Kidney (tissue), 14 donors: ENCODE results near the gene SKI. TPM values are rescaled to one million over a fixed set of nuclear protein-coding genes. Genes with fewer than 3 reads are reported as not detected.

ENCODE experiments used
- DNase-seq, 5 donors: peaks; one replicate each; pipeline ENCODE4 v3.0.0-alpha.2; 2013 to 2020
- FAIRE-seq: peaks from 2 replicates; lab custom pipeline; 2012; peaks lifted over from hg19 to GRCh38; lab: Jason Lieb, UNC
- H3K27ac ChIP-seq, 2 donors: one replicate each; pipeline ENCODE4 v1.7.0; 2013; ENCODE audit warnings: low read depth in 2 of 2, low read length in 2 of 2, inconsistent platforms in 1 of 2
- H3K27me3 ChIP-seq: one replicate; pipeline ENCODE4 v1.7.1; 2013; ENCODE audit warnings: low read length, inconsistent platforms; ENCODE audit not compliant: control insufficient read depth, insufficient read depth
- H3K36me3 ChIP-seq, 3 donors: one replicate each; pipeline versions ENCODE4 v1.7.0 to v1.7.1; 2013; ENCODE audit warnings: low read length in 3 of 3, control low read depth in 1 of 3, inconsistent platforms in 1 of 3; ENCODE audit not compliant: insufficient read depth in 3 of 3, control insufficient read depth in 2 of 3
- H3K4me1 ChIP-seq, 3 donors: one replicate each; pipeline versions ENCODE4 v1.7.0 to v1.7.1; 2013; ENCODE audit warnings: low read length in 3 of 3, inconsistent platforms in 1 of 3, low read depth in 1 of 3; ENCODE audit not compliant: control insufficient read depth in 2 of 3, insufficient read depth in 2 of 3
- H3K4me3 ChIP-seq, 3 donors: one replicate each; pipeline versions ENCODE4 v1.7.0 to v1.8.1; 2013; ENCODE audit warnings: low read length in 3 of 3, control low read depth in 1 of 3, inconsistent platforms in 1 of 3
- H3K9ac ChIP-seq, 3 donors: one replicate each; pipeline versions ENCODE4 v1.7.0 to v1.7.1; 2013; ENCODE audit warnings: low read length in 3 of 3, control low read depth in 1 of 3, inconsistent platforms in 1 of 3
- H3K9me3 ChIP-seq, 3 donors: one replicate each; pipeline versions ENCODE4 v1.7.0 to v1.7.1; 2013; ENCODE audit warnings: low read length in 3 of 3, control low read depth in 1 of 3, inconsistent platforms in 1 of 3; ENCODE audit not compliant: control insufficient read depth in 2 of 3, insufficient read depth in 1 of 3
- CTCF ChIP-seq: IDR thresholded peaks from 3 replicates; pipeline ENCODE4 v1.5.1; 2012; ENCODE audit warnings: mild to moderate bottlenecking, moderate library complexity, borderline replicate concordance; ENCODE audit not compliant: insufficient read depth; ENCODE audit errors: extremely low read depth
- intact Hi-C: fragments of 100-400 bp; cut with DNase I; formaldehyde crosslinking; loops from one replicate; pipeline ENCODE4 v1.11.1; 2022
- polyA plus RNA-seq: library from polyadenylated mRNA; stranded (reverse); fragments of 350-450 nt; fragmentation: Illumina TruSeq; extraction: RNeasy Lipid Tissue Mini Kit (QIAGEN cat#74804); gene quantifications from one replicate; pipeline ENCODE4 v1.2.3, GENCODE V29; 2014; ENCODE audit warnings: low read depth, low replicate concordance; ENCODE audit not compliant: insufficient read depth
- total RNA-seq: library from RNA; stranded (reverse); fragmentation: NEBNext Ultra II Directional; extraction: Animal tissue kit (Norgen Biotek cat#: 25700); gene quantifications from one replicate; pipeline ENCODE4 v1.2.1, GENCODE V29; 2021
- donor health status: control.
- donor health status: control.
- donor health status: control.
- donor health status: control.
- donor health status: control.
- donor health status: DM: yes; HTN: yes; CAD: no.
- donor health status: Normal renal cell carcinoma (clear cell type).

The SKI gene
- total and polyA plus RNA-seq, 2 donors from 2014 or later = 9.2 to 78.6 TPM

- no peaks in the 10 kb centered on the region for H3K36me3 ChIP-seq
- H3K9me3 ChIP-seq = no peaks in the 10 kb centered on the region
- intact Hi-C loops = no loop called here
- DNase-seq (no peak), FAIRE-seq (no peak)
- H3K27ac ChIP-seq = peak overlapping the region in 1 of 2 donors; percentile 32
- no peak overlapping the region for H3K9ac ChIP-seq
- no peak for TF ChIP-seq CTCF
- no peaks in the 10 kb centered on the region for H3K27me3 ChIP-seq
- no peak overlapping the region for H3K4me3 ChIP-seq
- peaks cover 0 to 47% (median 24%) of the 10 kb centered on the region in 3 donors for H3K4me1 ChIP-seq
Measured at GRCh38 chr1:2298685-2299084, 70.6 kb downstream of the SKI start.

- H3K27me3 ChIP-seq = no peaks in the 10 kb centered on the region
- FAIRE-seq (no peak), DNase-seq (peak in 1 of 5 donors; percentile 45)
- no peaks in the 10 kb centered on the region for H3K9me3 ChIP-seq
- H3K4me1 ChIP-seq = peaks cover 0 to 46% (median 24%) of the 10 kb centered on the region in 3 donors
- no peak for TF ChIP-seq CTCF
- peak overlapping the region in 2 of 3 donors; percentile 15 to 41 for H3K9ac ChIP-seq
- intact Hi-C loops = no loop called here
- no peak overlapping the region for H3K4me3 ChIP-seq
- peaks cover 0 to 4% (median 0%) of the 10 kb centered on the region in 3 donors for H3K36me3 ChIP-seq
- peak overlapping the region; percentile 43 to 54 for H3K27ac ChIP-seq
Measured at GRCh38 chr1:2299131-2299627, 71.1 kb downstream of the SKI start.

- peak overlapping the region; percentile 54 to 71 for H3K27ac ChIP-seq
- DNase-seq (peak in 1 of 5 donors; percentile 28), FAIRE-seq (no peak)
- intact Hi-C loops = no loop called here
- no peaks in the 10 kb centered on the region for H3K9me3 ChIP-seq
- no peak for TF ChIP-seq CTCF
- H3K36me3 ChIP-seq = peaks cover 0 to 14% (median 0%) of the 10 kb centered on the region in 3 donors
- no peaks in the 10 kb centered on the region for H3K27me3 ChIP-seq
- no peak overlapping the region for H3K4me3 ChIP-seq
- peak overlapping the region in 1 of 3 donors; percentile 40 for H3K9ac ChIP-seq
- H3K4me1 ChIP-seq = peaks cover 0 to 39% (median 24%) of the 10 kb centered on the region in 3 donors
Measured at GRCh38 chr1:2300004-2300771, 72.1 kb downstream of the SKI start.
